Astrocyte of the hippocampus (primary cell): ENCODE results near the gene PTPRJ.
"Not testable (repeated sequence)": the region's sequence is repeated elsewhere in the genome, so short reads cannot be mapped to it uniquely, and the experiment has no call there.

Source experiments
- DNase-seq: peaks from one replicate; pipeline ENCODE4 v3.0.0; 2011; ENCODE audit warnings: low read depth, low spot score

PTPRJ gene

DNA sequence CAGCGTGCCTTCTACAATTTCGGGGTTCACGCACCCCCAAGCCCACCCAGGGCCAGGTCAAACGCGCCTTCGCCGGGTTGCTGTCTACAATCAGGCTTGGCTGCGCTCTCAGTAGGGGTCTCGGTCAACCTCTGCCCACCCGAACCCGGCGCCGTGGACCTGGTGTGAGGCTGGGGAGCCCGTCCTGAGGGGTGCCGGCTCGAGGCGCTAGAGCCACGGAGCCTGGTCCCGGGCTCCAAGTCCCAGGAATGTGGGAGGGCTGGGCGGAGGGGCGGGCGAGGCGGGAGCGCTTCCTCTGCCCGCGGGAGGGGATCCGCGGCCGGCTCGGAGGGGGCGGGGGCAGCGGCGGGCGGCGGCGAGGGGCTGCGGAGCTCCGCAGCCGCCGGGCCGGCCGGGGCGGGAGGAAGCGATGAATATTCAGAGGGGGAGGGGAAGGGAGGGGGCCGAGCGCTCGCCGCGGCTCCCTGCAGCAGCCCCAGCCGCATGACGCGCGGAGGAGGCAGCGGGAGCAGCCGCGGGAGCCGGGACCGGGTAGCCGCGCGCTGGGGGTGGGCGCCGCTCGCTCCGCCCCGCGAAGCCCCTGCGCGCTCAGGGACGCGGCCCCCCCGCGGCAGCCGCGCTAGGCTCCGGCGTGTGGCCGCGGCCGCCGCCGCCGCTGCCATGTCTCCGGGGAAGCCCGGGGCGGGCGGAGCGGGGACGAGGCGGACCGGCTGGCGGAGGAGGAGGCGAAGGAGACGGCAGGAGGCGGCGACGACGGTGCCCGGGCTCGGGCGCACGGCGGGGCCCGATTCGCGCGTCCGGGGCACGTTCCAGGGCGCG, at the start of gene PTPRJ:
Gene PTPRJ (plus strand): TSS at position 472 of the 819 bp plus-strand sequence. CDS start 354 bp downstream, outside the sequence.
- DNase-seq: peak; percentile 91

DNA sequence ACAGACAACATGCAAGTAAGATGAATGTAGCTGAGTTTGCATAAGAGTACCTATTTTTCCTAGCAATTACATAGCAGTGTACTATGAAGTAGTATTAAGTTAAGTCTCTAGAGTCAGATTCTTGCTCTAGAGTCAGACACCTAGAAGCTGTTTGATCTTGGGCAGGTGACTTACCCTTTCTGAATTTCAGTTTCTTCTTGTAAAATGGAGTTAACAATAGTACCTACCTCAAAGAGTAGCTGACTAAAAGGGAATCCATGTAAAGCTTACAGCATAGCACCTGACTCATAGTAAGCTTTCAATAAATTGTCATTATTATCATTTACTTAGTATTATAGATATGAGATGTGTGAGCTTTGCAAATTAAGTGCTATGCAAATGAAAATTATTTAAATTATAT, 47.8 kb upstream of the PTPRJ start:
- DNase-seq: no peak

DNA sequence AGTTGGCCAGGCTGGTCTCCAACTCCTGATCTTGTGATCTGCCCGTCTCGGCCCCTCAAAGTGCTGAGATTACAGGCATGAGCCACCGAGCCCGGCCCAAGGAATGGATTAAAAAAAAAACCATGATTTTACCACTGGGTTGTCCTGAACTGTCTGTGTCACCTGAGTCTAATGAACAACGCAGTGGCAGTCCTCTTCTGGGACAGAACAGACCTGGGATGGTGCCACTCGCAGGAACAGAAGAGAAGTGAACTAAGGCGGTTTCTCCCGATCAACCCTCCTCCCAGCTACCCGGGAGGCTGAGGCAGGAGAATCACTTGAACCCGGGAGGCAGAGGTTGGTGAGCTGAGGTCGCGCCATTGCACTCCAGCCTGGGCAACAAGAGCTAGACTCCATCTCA, 46.6 kb upstream of the PTPRJ start:
- DNase-seq: not testable (repeated sequence)

DNA sequence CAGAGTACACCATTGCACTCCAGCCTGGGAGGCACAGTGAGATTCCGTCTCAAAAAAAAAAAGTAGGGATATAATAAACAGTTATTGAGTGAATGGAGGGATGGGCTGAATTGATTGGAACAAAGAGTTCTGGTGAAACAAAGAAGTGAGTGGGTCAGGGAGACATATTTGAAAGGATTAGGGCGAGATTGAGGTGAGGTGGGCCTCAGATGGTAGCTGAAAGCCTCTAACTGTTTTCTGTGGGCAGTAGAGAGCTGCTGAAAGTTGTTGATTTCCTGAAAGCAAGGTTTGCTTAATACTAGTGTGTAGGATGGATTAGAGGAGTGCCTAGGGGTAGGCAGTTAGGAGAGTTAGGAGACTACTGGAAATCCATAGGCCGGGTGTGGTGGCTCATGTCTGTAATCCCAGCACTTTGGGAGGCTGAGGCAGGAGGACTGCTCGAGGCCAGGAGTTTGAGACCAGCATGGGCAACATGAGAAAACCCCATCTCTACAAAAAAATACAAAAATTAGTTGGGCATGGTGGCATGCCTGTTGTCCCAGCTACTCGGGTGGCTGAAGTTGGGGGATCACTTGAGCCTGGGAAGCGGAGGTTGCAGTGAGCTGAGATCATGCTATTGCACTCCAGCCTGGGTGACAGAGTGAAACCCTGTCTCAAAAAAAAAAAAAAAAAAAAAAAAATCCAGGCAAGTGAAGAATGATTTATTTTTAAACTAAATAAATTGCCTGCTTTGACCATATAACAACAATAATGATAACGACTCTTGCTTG, 41.4 kb upstream of the PTPRJ start:
- DNase-seq: no peak

DNA sequence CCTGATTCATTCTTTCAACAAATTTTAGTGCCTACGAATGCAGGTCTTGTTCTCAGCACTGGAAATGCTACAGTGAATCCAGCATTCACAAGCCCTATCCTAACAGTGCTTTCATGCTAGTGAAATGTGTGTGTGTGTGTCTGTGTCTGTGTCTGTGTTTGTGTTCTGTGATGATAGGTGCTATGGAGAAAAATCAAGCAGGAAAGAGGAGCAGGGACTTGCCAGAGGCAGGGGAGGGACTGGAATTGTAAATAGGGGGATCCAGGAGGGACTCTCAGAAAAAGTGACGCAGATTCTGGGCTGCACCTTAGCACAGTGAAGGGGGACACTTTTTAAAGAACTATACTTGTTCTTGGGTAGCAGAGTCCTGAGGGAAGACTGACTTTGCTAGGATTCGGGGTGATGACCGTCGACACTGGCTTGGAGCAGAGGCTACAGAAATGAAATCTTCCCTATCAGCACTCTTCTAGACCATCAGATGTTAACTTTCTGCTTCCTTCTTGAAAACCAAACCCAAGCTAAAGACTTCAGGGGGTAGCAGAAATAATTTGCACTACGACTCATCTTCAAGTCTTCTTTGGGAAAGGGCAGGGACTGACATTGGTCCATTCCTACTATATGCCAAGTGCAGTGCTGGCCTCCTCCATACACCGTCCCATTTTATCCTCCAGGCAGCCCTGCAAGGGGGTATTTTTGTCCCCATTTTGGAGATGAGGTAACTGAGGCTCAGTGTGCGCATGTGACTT, 39.3 kb upstream of the PTPRJ start:
- no peak for DNase-seq

DNA sequence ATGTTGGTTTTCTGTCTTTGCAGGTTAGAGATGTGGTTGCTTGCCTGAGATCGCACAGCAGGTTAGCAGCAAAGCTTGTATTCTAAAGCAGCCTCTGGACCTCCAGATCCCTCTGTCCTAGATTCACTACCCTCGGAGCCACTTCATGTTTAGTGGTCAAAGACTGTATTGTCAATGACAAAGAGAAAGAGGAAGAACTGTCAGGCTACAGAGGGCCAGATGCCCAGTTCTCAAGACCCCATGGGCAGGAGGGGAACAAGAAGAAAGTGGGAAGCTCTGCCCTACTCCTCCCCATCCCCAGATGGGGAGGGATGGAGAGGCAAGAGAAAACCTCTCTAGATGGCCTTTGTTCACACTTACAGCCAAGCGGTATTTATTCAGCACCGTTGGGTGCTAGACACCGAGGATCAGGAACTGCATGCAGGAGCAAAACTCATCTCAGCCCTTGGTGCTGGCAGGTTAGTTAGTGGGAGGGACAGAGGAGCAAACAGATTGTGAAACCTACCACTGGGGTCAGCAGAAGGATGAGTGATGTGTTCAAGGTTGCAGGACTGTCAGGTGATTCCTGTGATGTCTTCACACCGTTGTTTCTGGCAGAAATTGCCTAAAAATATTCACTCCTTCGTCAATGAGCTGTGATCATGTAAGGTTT, 38.3 kb upstream of the PTPRJ start:
- no peak for DNase-seq

DNA sequence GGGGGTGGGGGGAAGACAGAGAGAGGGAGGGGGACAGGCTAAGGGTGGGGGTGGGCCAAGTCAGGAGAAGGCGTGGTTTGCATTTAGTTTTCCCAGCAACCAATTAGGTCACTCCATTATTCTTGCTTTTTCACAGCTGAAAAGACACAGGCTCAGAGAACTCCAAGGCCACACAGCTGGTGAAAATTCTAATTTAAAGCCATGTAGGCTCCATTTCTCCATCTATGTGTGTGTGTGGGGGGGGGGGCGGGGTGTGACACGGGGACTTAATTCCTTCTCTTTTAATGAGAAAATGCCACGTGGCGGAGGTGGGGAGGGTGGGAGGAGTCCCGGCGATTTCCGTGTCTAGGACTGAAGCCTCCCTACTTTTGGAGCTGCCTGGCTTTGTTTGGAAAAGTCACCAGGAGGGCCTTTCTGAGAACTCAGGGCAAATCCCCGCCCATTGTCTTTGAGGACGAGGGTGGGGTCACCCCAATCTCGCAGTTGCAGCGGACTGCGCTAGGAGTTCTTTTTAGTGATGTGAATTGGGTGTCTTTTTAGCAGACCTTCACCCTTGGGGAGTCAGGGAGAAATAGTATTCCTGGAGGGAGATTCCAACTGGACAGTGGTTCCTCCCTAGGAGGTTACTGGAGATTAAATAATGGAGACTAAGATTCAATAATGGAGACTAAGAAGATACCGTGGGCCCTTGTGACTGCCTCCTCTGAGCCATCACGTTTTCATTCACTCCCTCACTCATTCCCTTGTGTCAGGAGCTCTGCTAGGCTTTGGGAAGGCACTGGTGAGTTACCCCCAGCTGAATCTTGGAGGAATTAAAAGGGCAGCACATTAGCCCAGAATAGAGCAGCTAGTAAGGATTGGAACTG, 36.4 kb upstream of the PTPRJ start:
- peak; percentile 48 for DNase-seq

DNA sequence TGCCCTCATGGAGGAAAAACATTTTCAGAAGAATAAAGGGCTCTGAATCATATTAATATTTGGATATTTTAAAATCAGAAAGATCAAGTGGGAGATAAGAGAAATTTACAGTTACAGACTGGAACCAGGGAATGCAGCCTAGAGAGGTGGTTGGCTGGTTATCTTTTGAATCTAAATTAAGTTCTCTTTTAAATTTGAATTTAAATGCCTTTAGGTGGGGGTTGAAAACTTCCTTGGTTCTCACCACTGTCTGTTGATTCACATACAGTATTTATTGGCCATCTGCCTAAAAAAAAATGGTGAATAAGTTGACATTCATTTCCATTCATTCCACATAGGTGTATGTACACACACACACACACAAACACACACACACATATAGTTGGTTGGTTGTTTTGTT, 35.7 kb upstream of the PTPRJ start:
- no peak for DNase-seq

DNA sequence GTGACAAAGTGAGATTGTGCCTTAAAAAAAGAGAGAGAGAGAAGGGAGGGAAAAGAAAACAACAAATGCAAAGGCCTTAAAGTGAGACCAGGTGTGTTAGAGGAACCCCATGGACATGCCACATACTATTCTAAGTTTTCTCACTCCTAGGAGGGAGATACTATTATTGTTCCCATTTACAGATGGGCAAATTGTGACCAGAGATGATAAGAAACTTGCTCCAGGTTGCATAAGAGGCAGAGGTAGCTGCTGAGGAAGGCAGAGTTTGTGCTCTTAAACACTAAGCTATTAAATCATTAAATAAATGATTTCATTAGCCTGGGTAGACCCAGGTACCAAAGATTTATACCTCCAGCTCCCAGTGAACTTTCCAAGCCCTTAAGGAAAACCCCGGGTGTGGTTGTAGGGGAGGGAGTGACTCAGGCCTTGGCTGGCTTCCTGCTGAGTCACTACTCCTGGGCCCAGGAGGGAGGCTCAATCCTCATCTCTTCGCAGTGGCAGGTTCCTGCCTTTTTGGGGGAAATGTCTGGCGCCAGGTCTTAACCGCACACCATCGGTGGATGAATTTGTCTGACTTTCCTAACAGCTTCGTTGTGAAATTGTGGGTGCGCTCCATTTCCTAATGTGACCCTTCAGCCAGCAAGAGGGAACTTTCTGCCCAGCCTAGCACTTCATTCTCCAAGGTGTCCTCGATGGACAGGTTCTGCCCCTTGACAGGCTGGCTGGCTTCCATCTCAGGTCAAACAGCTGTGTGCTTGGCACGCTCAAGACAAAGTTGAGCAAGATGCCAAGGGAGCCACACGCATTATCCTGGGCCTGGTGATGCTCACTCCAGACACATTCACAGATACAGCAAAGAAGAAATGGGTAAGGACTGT, 33.4 kb upstream of the PTPRJ start:
- peak; percentile 98 for DNase-seq

DNA sequence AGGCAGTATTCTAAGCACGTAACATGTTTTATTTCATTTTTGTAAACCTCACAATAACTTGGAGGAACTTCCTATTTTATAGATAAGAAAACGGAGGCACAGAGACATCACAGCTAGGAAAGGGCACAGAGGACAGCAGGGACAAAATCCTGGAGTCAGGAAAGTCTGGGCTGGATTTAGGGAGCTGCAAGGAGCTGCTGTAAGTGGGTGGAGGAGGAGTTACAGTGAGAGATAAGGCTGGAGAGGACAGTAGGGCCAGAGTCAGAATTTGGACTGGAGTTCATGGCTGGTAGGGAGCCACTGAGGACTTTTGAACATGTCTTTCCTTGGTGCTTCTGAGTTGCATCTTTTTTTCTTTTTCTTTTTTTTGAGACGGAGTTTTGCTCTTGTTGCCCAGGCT, 32.2 kb upstream of the PTPRJ start:
- no peak for DNase-seq

DNA sequence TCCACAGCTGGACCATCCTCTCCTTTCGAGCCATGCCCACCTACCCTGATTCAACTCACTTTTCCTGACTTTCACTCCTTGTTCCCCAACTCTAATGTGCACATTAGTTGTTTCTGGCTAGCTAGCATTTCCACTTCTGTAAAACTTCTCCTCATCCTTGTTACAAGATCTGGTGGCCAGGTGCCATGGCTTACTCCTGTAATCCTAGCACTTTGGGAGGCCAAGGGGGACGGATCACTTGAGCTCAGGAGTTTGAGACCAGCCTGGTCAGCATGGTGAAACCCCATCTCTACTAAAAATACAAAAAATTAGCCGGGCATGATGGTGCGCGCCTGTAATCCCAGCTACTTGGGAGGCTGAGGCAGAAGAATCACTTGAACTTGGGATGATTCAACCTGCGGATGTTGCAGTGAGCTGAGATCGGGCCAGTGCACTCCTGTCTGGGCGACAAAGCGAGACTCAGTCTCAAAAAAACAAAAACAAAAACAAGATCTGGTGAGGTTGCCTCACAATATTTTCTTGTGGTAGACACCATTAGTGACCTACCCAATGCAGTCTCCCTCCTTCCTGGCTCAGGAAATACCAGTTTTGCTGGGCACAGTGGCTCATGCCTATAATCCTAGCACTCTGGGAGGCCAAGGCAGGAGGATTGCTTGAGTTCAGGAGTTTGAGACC, 31.2 kb upstream of the PTPRJ start:
- DNase-seq: not testable (repeated sequence)

DNA sequence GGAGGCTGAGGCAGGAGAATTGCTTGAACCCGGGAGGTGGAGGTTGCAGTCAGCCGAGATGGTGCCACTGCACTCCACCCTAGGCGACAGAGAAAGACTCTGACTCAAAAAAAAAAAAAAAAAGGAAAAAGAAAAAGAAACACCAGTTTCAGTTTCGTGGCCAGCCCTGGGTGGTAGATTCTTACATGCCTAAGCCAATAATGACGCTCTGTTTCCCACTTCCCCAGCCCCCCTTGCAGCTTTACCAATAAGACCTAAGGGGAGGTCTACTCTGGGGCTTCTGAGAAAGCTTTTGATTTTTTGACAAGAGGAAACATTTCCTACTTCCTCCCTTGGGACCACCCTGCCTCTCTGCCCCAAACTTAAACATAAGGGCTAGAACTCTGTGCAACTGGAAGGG, 30.0 kb upstream of the PTPRJ start:
- DNase-seq: peak; percentile 62

DNA sequence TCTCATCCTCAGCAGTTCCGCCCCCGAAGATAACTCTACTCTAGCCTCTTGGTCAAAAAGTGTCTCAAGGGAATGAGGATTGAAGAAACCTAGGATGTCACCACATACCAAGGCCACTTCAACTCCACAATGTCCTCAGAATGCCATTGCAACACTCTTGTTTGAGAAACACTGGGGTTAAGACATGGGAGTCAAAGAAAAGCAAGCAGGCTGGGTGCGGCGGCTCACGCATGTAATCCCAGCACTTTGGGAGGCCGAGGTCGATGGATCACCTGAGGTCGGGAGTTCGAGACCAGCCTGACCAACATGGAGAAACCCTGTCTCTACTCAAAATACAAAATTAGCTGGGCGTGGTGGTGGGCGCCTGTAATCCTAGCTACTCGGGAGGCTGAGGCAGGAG, 28.9 kb upstream of the PTPRJ start:
- DNase-seq: not testable (repeated sequence)

DNA sequence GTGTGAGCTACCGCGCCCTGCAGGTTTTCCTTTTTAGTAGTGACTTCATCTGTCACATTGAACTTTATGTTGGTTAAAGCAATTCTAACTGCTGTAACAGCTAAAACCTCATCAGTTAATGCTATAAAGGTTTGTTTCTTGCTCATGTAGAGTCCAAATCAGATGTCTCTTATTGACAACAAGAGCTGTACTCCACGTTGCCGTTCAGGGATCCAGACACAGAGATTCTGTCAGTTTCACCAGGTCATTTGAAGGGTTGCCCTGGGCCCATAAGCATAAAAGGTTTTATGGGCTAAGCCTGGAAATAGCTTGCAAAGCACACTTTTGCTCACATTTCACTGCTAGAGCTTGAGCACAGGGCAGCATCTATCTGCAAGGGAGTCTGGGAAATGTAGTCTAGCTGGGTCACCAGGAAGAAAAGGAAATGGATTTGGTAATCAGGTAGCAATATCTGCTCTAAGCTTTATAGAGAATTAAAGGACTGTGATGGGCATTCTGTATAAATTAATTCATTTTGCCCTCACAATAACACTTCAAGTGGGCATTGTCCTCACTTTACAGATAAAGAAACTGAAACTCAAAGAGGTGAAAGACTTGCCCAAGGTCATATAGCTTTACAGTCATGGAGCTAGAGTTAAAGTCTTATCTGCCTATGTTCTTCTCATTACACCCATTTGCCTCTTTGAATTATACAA, 25.2 kb upstream of the PTPRJ start:
- no peak for DNase-seq

DNA sequence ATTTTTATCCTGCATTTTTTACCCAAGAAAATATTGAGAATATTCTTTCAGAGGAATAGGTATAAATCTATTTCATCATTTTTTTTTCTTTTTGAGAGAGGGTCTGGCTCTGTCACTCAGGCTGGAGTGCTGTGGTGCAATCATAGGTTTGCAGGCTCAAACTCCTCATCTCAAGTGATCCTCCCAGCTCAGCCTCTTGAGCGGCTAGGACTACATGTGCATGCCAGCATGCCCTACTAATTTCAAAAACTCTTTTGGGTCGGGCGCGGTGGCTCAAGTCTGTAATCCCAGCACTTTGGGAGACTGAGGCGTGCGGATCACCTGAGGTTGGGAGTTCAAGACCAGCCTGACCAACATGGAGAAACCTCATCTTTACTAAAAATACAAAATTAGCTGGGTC, 20.3 kb upstream of the PTPRJ start:
- DNase-seq: no peak

DNA sequence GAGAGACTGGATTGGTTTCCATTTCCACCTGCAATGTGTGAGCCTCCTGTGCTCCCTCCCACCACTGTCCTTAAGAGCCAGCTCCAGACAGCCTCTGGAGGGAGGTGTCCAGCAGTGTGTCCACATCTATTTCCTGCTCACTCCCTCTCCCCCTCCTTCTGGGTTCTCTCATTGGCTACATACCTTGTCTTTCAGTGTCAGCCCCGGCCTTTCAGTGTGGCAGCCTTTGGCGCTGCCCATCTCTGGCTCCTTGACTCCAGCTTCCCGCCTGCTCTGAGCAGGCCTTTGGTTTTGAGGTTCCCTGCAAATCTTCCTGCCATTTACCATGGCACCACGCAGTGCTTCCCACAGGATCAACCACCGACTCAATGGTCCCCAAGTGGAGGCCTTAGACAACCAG, 19.0 kb upstream of the PTPRJ start:
- DNase-seq: no peak

DNA sequence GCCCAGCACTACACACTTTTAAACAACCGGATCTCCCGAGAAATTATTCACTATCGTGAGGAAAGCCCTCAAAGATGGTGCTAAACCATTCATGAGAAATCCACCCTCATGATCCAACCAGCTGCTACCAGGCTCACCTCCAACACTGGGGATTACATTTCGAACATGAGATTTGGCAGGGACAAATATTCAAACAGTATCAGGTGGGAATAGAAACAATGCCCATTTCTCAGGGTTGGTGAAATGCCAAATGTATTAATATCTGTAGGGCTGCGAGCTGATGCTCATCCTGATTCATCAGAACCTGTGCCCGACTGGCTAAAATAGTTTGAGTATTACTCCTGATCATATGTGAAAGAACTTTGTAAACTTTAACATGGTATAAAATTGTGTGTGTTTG, 15.8 kb upstream of the PTPRJ start:
- DNase-seq: no peak
